Endothelial cell (in vitro differentiated cells): ENCODE measurements around the gene ZSCAN5A. TPM values are rescaled to one million over a fixed set of nuclear protein-coding genes. Genes with fewer than 3 reads are reported as not detected.

Source experiments
- DNase-seq: peaks from one replicate; pipeline ENCODE4 v3.0.0; 2021; ENCODE audit warnings: low spot score
- H3K27ac Mint-ChIP-seq: one replicate; pipeline ENCODE4 v1.8.0; 2021; ENCODE audit warnings: mixed read lengths, inconsistent platforms; ENCODE audit not compliant: unreplicated experiment
- H3K27me3 Mint-ChIP-seq: one replicate; pipeline ENCODE4 v1.8.0; 2021; ENCODE audit warnings: mild to moderate bottlenecking, moderate library complexity, mixed read lengths, inconsistent platforms; ENCODE audit not compliant: unreplicated experiment
- H3K36me3 Mint-ChIP-seq: one replicate; pipeline ENCODE4 v1.8.0; 2021; ENCODE audit warnings: mild to moderate bottlenecking, low read depth, mixed read lengths, inconsistent platforms; ENCODE audit not compliant: unreplicated experiment
- H3K4me1 Mint-ChIP-seq: one replicate; pipeline ENCODE4 v1.8.0; 2021; ENCODE audit warnings: mild to moderate bottlenecking, mixed read lengths, inconsistent platforms; ENCODE audit not compliant: unreplicated experiment
- H3K4me3 Mint-ChIP-seq: one replicate; pipeline ENCODE4 v1.8.0; 2021; ENCODE audit warnings: mild to moderate bottlenecking, mixed read lengths, inconsistent platforms; ENCODE audit not compliant: unreplicated experiment
- H3K9me3 Mint-ChIP-seq: one replicate; pipeline ENCODE4 v1.8.0; 2021; ENCODE audit warnings: mixed read lengths, inconsistent platforms; ENCODE audit not compliant: unreplicated experiment
- total RNA-seq: library from RNA; stranded (reverse); fragmentation: NEBNext Ultra II Directional; extraction: Animal tissue kit (Norgen Biotek cat#: 25700); gene quantifications from one replicate; pipeline ENCODE4 v1.2.1, GENCODE V29; 2021; ENCODE audit not compliant: unreplicated experiment
- TF ChIP-seq, protein P1 (sequence below): fragments of 200-600 bp; sonication (generic); IDR thresholded peaks from one replicate; pipeline ENCODE4 v1.5.0; 2021; ENCODE audit warnings: antibody characterized with exemption; ENCODE audit not compliant: unreplicated experiment

ZSCAN5A gene
- total RNA-seq, 1 donor from 2014 or later, result 10.4 TPM

- Mint-ChIP-seq H3K27me3 (no peaks in the 10 kb centered on the region), H3K9me3 (no peaks in the 10 kb centered on the region), H3K4me3 (no peak overlapping the region), H3K36me3 (peaks cover 35% of the 10 kb centered on the region), H3K4me1 (peaks cover 2% of the 10 kb centered on the region), H3K27ac (no peak overlapping the region)
- DNase-seq, result no peak
- TF ChIP-seq, protein P1, sequence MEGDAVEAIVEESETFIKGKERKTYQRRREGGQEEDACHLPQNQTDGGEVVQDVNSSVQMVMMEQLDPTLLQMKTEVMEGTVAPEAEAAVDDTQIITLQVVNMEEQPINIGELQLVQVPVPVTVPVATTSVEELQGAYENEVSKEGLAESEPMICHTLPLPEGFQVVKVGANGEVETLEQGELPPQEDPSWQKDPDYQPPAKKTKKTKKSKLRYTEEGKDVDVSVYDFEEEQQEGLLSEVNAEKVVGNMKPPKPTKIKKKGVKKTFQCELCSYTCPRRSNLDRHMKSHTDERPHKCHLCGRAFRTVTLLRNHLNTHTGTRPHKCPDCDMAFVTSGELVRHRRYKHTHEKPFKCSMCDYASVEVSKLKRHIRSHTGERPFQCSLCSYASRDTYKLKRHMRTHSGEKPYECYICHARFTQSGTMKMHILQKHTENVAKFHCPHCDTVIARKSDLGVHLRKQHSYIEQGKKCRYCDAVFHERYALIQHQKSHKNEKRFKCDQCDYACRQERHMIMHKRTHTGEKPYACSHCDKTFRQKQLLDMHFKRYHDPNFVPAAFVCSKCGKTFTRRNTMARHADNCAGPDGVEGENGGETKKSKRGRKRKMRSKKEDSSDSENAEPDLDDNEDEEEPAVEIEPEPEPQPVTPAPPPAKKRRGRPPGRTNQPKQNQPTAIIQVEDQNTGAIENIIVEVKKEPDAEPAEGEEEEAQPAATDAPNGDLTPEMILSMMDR, result no peak
Measured at GRCh38 chr19:56306016-56306415, 8.6 kb downstream of the ZSCAN5A start.

DNA sequence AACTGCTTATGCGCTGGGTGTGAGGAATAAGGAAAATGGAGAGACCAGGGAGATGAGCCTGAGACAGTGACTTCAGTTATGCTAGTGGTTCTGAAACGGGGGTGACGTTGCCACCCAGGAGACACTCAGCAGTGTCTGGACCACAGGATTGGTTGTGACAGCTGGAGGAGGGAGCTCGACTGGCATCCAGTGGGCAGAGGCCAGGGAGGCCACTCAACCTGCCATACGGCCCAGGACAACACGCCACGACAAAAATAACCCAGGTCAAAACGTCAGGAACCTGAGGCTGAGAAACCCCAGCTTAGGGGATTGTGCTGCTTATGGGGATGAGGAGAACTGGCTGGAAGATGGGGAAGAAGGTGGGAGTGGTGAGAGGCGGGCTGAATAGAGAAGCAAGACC is 10.4 kb downstream of the ZSCAN5A start:
- H3K4me1 Mint-ChIP-seq, result peaks cover 2% of the 10 kb centered on the region
- H3K36me3 Mint-ChIP-seq, result peaks cover 39% of the 10 kb centered on the region
- peak overlapping the region; percentile 77 for H3K4me3 Mint-ChIP-seq
- H3K27ac Mint-ChIP-seq, result no peak overlapping the region
- DNase-seq, result no peak
- TF ChIP-seq, protein P1, result no peak
- H3K27me3 Mint-ChIP-seq, result no peaks in the 10 kb centered on the region
- no peaks in the 10 kb centered on the region for H3K9me3 Mint-ChIP-seq

- no peak overlapping the region for H3K27ac Mint-ChIP-seq
- H3K27me3 Mint-ChIP-seq, result no peaks in the 10 kb centered on the region
- H3K36me3 Mint-ChIP-seq, result peaks cover 41% of the 10 kb centered on the region
- DNase-seq, result no peak
- peak overlapping the region; percentile 66 for H3K4me3 Mint-ChIP-seq
- TF ChIP-seq, protein P1, result no peak
- H3K9me3 Mint-ChIP-seq, result no peaks in the 10 kb centered on the region
- peaks cover 2% of the 10 kb centered on the region for H3K4me1 Mint-ChIP-seq
Measured at GRCh38 chr19:56301886-56302620, 12.6 kb downstream of the ZSCAN5A start.

DNA sequence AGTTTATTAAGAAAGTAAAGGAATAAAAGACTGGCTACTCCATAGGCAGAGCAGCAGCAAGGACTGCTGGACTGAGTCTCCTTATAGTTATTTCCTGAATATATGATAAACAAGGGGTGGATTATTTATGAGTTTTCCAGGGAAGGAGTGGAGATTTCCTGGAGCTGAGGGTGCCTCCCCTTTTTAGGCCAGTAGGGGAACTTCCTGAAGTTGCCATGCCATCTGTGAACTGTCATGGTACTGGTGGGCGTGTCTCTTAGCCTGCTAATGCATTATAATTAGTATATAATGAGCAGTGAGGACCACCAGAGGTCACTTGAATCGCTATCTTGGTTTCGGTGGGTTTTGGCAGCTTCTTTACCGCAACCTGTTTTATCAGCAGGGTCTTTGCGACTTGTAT is 13.5 kb downstream of the ZSCAN5A start:
- Mint-ChIP-seq H3K4me1 (peaks cover 2% of the 10 kb centered on the region), H3K4me3 (no peak overlapping the region)
- TF ChIP-seq, protein P1, result peak; percentile 19

GRCh38 chr19:56299688-56300087 is 15.0 kb downstream of the ZSCAN5A start:
- TF ChIP-seq, protein P1, result no peak
- H3K36me3 Mint-ChIP-seq, result peaks cover 42% of the 10 kb centered on the region

More for the DNA sequence above, 13.5 kb downstream of the ZSCAN5A start:
- Mint-ChIP-seq H3K36me3 (peaks cover 45% of the 10 kb centered on the region), H3K27ac (no peak overlapping the region), H3K27me3 (no peaks in the 10 kb centered on the region), H3K9me3 (no peaks in the 10 kb centered on the region)
- no peak for DNase-seq

More at GRCh38 chr19:56299688-56300087, 15.0 kb downstream of the ZSCAN5A start:
- no peak for DNase-seq
- no peak overlapping the region for H3K4me3 Mint-ChIP-seq
- no peak overlapping the region for H3K27ac Mint-ChIP-seq
- peaks cover 2% of the 10 kb centered on the region for H3K4me1 Mint-ChIP-seq
- H3K9me3 Mint-ChIP-seq, result no peaks in the 10 kb centered on the region
- H3K27me3 Mint-ChIP-seq, result peaks cover 1% of the 10 kb centered on the region
